Ovary (tissue), 9 donors: Measurements from ENCODE around the gene KIAA1755. TPM values are rescaled to one million over a fixed set of nuclear protein-coding genes. Genes with fewer than 3 reads are reported as not detected.
A peak's percentile ranks its signal among the peaks of the same experiment; 100 is the strongest.

Source experiments
- DNase-seq, 5 donors: peaks; one replicate each; pipeline ENCODE4 v3.0.0-alpha.2; 2019 to 2020
- H3K27ac ChIP-seq, 2 donors: fragments of 200-600 bp; one replicate each; pipeline versions ENCODE4 v1.5.1 to v1.8.0; 2019 to 2022
- H3K27me3 ChIP-seq: fragments of 200-600 bp; one replicate; pipeline ENCODE4 v1.8.0; 2022
- H3K36me3 ChIP-seq: fragments of 200-600 bp; sonication (generic); one replicate; pipeline ENCODE4 v1.5.1; 2019
- H3K4me1 ChIP-seq: one replicate; pipeline ENCODE4 v1.8.1; 2013; ENCODE audit warnings: mild to moderate bottlenecking, moderate library complexity; ENCODE audit not compliant: insufficient read depth
- H3K4me3 ChIP-seq: fragments of 200-600 bp; sonication (generic); one replicate; pipeline ENCODE4 v1.5.1; 2017
- H3K9me3 ChIP-seq, 2 donors: fragments of 200-600 bp in 1 of 2; sonication (generic) in 1 of 2; one replicate each; pipeline versions ENCODE4 v1.5.1 to v1.8.1; 2013 to 2019; ENCODE audit warnings: mild to moderate bottlenecking in 1 of 2, moderate library complexity in 1 of 2
- EP300 ChIP-seq: sonication (generic); formaldehyde crosslinking; IDR thresholded peaks from one replicate; pipeline ENCODE4 v1.6.1; 2017; ENCODE audit warnings: antibody characterized with exemption
- POLR2A ChIP-seq: fragments of 450-650 bp; IDR thresholded peaks from one replicate; pipeline ENCODE4 v1.6.1; 2017; ENCODE audit warnings: antibody characterized with exemption, mild to moderate bottlenecking, moderate library complexity
- WGBS, 3 donors: extraction: QIAGEN DNeasy Blood & Tissue Kit in 1 of 3; methylation state at CpG; one replicate each; pipeline versions ENCODE4 v1.1.5 to v1.1.7; 2013 to 2017; 5-methylcytosine and 5-hydroxymethylcytosine counted together
- intact Hi-C, 4 donors: fragments of 100-400 bp; cut with DNase I; formaldehyde crosslinking; loops; one replicate each; pipeline versions ENCODE4 v1.11.0 to v1.15.1; 2022 to 2023
- polyA plus RNA-seq, 2 donors: library from polyadenylated mRNA; stranded (reverse); fragments of 200-250 nt in 1 of 2; fragments of 350-450 nt in 1 of 2; fragmentation: Illumina TruSeq in 1 of 2; extraction: RNeasy Lipid Tissue Mini Kit (QIAGEN cat#74804) in 1 of 2; gene quantifications; one replicate each; pipeline ENCODE4 v1.2.3, GENCODE V29; 2013 to 2014
- total RNA-seq, 7 donors: library from RNA; depleted of rRNA in 2 of 7; stranded (reverse); fragments of >200 nt in 2 of 7; fragmentation: NEBNext Ultra II Directional in 3 of 7; extraction: Animal tissue kit (Norgen Biotek cat#: 25700) in 3 of 7; gene quantifications; one replicate each; pipeline versions ENCODE4 v1.1.0 to v1.2.4, GENCODE V29; 2016 to 2023
- TF ChIP-seq, protein P1 (sequence below), 3 donors: fragments of 450-650 bp in 2 of 3; fragments of 200-600 bp in 1 of 3; IDR thresholded peaks; one replicate each; pipeline versions ENCODE4 v1.5.1 to v1.8.0; 2016 to 2022; ENCODE audit warnings: antibody characterized with exemption in 3 of 3, mild to moderate bottlenecking in 1 of 3
- donor health status: DM: no; HTN: no; CAD: no; lungs with moderate emphysema.
- donor health status: DM: no; HTN: no; CAD: no.
- donor health status: Bipolar disorder and iron deficiency.
- donor health status: DM: yes; HTN: yes; CAD: no.
- donor health status: DM: no; HTN: no; CAD: no.
- donor health status: DM: yes; HTN: yes; CAD: no.

The KIAA1755 gene
- total and polyA plus RNA-seq, 9 donors, result 4.4 to 29.7 (median 12.0) TPM

DNA sequence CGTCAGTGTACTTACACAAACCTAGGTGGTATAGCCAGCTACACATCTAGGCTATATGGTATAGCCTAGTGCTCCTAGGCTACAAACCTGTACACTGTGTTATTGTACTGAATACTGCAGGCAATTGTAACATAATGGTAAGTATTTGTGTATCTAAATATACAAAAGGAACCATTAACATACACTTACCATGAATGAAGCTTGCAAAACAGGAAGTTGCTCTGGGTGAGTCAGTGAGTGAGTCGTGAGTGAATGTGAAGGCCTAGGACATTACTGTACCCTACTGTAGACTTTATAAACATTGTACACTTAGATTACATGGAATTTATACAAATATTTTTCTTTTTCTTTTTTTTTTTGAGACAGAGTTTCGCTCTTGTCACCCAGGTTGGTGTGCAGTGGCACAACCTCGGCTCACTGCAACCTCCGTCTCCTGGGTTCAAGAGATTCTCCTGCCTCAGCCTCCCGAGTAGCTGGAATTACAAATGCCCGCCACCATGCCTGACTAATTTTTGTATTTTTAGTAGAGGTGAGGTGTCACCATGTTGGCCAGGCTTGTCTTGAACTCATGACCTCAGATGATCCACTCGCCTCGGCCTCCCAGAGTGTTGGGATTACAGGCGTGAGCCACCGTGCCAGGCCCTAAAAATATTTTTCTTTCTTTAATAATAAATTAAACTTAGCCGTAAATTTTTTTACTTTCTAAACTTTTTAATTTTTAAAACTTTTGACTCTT is 15.4 kb upstream of the KIAA1755 start:
- Histone ChIP-seq H3K4me1 (peaks cover 3% of the 10 kb centered on the region), H3K36me3 (no peaks in the 10 kb centered on the region), H3K27me3 (peaks cover 3% of the 10 kb centered on the region), H3K9me3 (no peaks in the 10 kb centered on the region), H3K27ac (no peak overlapping the region), H3K4me3 (no peak overlapping the region)
- intact Hi-C loops, result no loop called here
- WGBS, 3 donors, result 59 to 73% (median 64%) methylated on average over 12 of the region's 12 CpGs
- no peak for DNase-seq
- TF ChIP-seq EP300 (no peak), POLR2A (no peak)
- TF ChIP-seq, protein P1, sequence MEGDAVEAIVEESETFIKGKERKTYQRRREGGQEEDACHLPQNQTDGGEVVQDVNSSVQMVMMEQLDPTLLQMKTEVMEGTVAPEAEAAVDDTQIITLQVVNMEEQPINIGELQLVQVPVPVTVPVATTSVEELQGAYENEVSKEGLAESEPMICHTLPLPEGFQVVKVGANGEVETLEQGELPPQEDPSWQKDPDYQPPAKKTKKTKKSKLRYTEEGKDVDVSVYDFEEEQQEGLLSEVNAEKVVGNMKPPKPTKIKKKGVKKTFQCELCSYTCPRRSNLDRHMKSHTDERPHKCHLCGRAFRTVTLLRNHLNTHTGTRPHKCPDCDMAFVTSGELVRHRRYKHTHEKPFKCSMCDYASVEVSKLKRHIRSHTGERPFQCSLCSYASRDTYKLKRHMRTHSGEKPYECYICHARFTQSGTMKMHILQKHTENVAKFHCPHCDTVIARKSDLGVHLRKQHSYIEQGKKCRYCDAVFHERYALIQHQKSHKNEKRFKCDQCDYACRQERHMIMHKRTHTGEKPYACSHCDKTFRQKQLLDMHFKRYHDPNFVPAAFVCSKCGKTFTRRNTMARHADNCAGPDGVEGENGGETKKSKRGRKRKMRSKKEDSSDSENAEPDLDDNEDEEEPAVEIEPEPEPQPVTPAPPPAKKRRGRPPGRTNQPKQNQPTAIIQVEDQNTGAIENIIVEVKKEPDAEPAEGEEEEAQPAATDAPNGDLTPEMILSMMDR (IDR thresholded peaks at IDR 0.05), result no peak

DNA sequence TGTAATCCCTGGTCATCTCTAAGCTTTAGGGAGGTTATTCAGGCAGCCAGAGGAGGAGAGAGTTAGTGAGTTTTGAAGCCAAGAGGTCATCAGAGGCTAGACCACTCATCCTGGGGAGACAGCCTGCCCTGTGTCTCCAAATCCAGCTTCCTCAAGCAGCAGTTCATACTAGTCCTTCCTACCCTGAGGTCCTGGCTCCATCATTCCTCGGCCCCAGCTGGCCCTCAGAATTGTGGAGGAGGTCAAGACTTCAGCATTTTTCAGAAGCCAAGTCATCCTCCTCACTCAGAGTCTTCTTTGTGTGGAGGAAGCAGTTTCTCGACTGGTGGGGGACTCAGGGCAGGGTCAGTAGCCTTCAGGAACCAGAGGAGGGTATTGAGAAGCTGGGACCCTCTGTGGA is 12.4 kb upstream of the KIAA1755 start:
- H3K36me3 ChIP-seq, result no peaks in the 10 kb centered on the region
- H3K4me1 ChIP-seq, result peaks cover 5% of the 10 kb centered on the region
- no peak for DNase-seq
- H3K9me3 ChIP-seq, result no peaks in the 10 kb centered on the region
- H3K27ac ChIP-seq, result no peak overlapping the region
- WGBS, 3 donors, result 12 to 29% (median 25%) methylated on average over 2 of the region's 2 CpGs
- H3K27me3 ChIP-seq, result peaks cover 3% of the 10 kb centered on the region
- TF ChIP-seq, protein P1 (IDR thresholded peaks at IDR 0.05), result no peak
- no peak for TF ChIP-seq POLR2A
- no peak for TF ChIP-seq EP300
- intact Hi-C loops, result no loop called here
- no peak overlapping the region for H3K4me3 ChIP-seq

DNA sequence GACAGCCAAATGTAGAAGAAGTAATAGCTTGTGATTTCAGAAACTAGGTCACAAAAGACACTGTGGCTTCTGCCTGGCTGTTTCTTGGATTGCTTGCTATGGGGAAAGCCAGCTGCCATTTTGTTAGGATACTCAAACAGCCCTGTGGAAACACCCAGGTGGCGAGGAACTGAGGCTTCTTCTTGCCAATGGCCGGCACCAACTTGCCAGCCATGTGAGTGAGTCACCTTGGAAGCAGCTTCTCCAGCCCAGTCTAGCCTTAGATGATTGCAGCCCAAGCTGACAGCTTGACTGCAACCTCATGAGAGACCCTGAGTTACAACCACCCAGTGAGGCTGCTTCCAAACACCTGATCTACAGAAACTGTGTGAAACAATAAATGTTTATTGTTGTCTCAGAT is 11.9 kb upstream of the KIAA1755 start:
- intact Hi-C loops, result no loop called here
- H3K4me1 ChIP-seq, result peaks cover 5% of the 10 kb centered on the region

DNA sequence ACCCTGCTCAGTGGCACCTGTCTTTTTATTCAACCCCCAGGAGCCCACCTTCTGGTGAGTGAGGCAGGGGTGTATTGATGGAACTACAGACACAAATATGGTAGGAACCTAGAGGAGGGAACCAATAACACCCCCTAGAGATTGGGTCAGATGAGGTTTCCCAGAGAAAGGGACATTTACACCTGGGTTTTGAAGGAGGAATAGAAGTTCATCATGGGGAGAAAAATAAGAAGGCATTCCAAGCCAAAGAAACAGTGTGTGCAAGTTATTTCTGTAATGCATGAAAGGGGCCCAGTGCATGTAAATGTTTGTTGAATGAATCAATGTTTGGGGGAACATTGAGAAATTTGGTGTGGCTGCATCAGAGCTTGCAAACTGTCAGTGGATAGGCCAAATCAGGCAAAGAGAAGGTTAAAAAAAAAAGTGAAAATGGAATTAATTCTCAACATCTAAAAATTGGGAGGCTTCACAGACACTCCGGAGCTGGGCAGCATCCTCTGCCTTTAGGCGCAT is 11.1 kb upstream of the KIAA1755 start:
- DNase-seq, result no peak
- H3K4me1 ChIP-seq, result peaks cover 5% of the 10 kb centered on the region
- TF ChIP-seq, protein P1 (IDR thresholded peaks at IDR 0.05), result no peak
- TF ChIP-seq EP300 (no peak), POLR2A (no peak)
- 88 to 96% (median 90%) methylated on average over 2 of the region's 2 CpGs for WGBS, 3 donors
- intact Hi-C loops, result no loop called here
- H3K9me3 ChIP-seq, result no peaks in the 10 kb centered on the region
- H3K4me3 ChIP-seq, result no peak overlapping the region
- no peaks in the 10 kb centered on the region for H3K36me3 ChIP-seq
- peak overlapping the region in 1 of 2 donors; percentile 38 for H3K27ac ChIP-seq
- peaks cover 3% of the 10 kb centered on the region for H3K27me3 ChIP-seq

More for the DNA sequence above, 11.9 kb upstream of the KIAA1755 start:
- 66 to 97% (median 97%) methylated on average over 2 of the region's 2 CpGs for WGBS, 3 donors
- H3K27ac ChIP-seq, result no peak overlapping the region
- TF ChIP-seq, protein P1 (IDR thresholded peaks at IDR 0.05), result no peak
- TF ChIP-seq POLR2A (no peak), EP300 (no peak)
- H3K36me3 ChIP-seq, result no peaks in the 10 kb centered on the region
- H3K4me3 ChIP-seq, result no peak overlapping the region
- no peaks in the 10 kb centered on the region for H3K9me3 ChIP-seq
- H3K27me3 ChIP-seq, result peaks cover 3% of the 10 kb centered on the region
- DNase-seq, result no peak
